DND-41 (cell line): ENCODE data around the gene SLC1A4.

Source experiments
- CTCF ChIP-seq: IDR thresholded peaks from 2 replicates; pipeline ENCODE4 v1.5.1; 2012; ENCODE audit warnings: borderline replicate concordance, low read length, moderate library complexity, mild to moderate bottlenecking; ENCODE audit not compliant: poor library complexity, severe bottlenecking; ENCODE audit errors: extremely low read depth
- EZH2 ChIP-seq: IDR thresholded peaks from 3 replicates; pipeline ENCODE4 v1.6.1; 2012; ENCODE audit warnings: borderline replicate concordance, low read depth, mild to moderate bottlenecking, moderate library complexity, low read length, inconsistent platforms; ENCODE audit not compliant: severe bottlenecking

- TF ChIP-seq CTCF (no peak), EZH2 (no peak)
Observed at GRCh38 chr2:64957109-64957903, 31.9 kb upstream of the SLC1A4 start.
